GM20000 (cell line): Measurements from ENCODE around the gene ANKRD55.

Source experiments
- DNase-seq: peaks from one replicate; pipeline ENCODE4 v3.0.0; 2012; ENCODE audit warnings: low spot score
- CTCF ChIP-seq: IDR thresholded peaks from 2 replicates; pipeline ENCODE4 v1.5.1; 2012; ENCODE audit warnings: mild to moderate bottlenecking, control low read depth; ENCODE audit errors: extremely low read depth, missing control alignments

ANKRD55 gene

GRCh38 chr5:56233230-56233629 is at the start of gene ANKRD55:
Gene ANKRD55 (minus strand): TSS chr5:56233330. CDS start chr5:56232913, 417 bp downstream.
- DNase-seq: no peak

GRCh38 chr5:56282216-56282615 is 49.1 kb upstream of the ANKRD55 start:
- TF ChIP-seq CTCF: no peak
- DNase-seq: no peak

More at GRCh38 chr5:56233230-56233629, at the start of gene ANKRD55:
- no peak for TF ChIP-seq CTCF

- DNase-seq: no peak
- no peak for TF ChIP-seq CTCF
These were observed 48.5 kb upstream of the ANKRD55 start for GRCh38 chr5:56281489-56282165.

- no peak for DNase-seq
- no peak for TF ChIP-seq CTCF
These were observed 46.8 kb upstream of the ANKRD55 start for GRCh38 chr5:56279979-56280378.

- no peak for TF ChIP-seq CTCF
- no peak for DNase-seq
These were observed 46.2 kb upstream of the ANKRD55 start for GRCh38 chr5:56279291-56279690.

GRCh38 chr5:56278335-56278753 is 45.2 kb upstream of the ANKRD55 start:
- DNase-seq: no peak
- no peak for TF ChIP-seq CTCF

- DNase-seq: no peak
These were observed 44.4 kb upstream of the ANKRD55 start for GRCh38 chr5:56277573-56277972.

More at GRCh38 chr5:56277573-56277972, 44.4 kb upstream of the ANKRD55 start:
- no peak for TF ChIP-seq CTCF
